Uterus (tissue), 4 donors: Measurements from ENCODE around the gene PELI2. TPM values are rescaled to one million over a fixed set of nuclear protein-coding genes. Genes with fewer than 3 reads are reported as not detected.

Experiments used
- DNase-seq, 2 donors: peaks; one replicate each; pipeline ENCODE4 v3.0.0-alpha.2; 2019 to 2020
- H3K27ac ChIP-seq, 2 donors: fragments of 200-600 bp; sonication (generic); 1 replicate in 1 of 2; 2 replicates in 1 of 2; pipeline ENCODE4 v1.5.1; 2016 to 2018
- H3K27me3 ChIP-seq, 2 donors: fragments of 200-600 bp; sonication (generic); one replicate each; pipeline ENCODE4 v1.5.1; 2018 to 2019; ENCODE audit warnings: control low read depth in 1 of 2
- H3K36me3 ChIP-seq, 2 donors: fragments of 200-600 bp; sonication (generic); one replicate each; pipeline ENCODE4 v1.5.1; 2019; ENCODE audit warnings: control low read depth in 1 of 2
- H3K4me1 ChIP-seq, 2 donors: fragments of 200-600 bp; sonication (generic); one replicate each; pipeline ENCODE4 v1.5.1; 2018 to 2019; ENCODE audit warnings: control low read depth in 1 of 2
- H3K4me3 ChIP-seq, 2 donors: fragments of 200-600 bp; sonication (generic); 1 replicate in 1 of 2; 2 replicates in 1 of 2; pipeline ENCODE4 v1.5.1; 2018 to 2019; ENCODE audit warnings: mild to moderate bottlenecking in 1 of 2
- H3K9me3 ChIP-seq, 2 donors: fragments of 200-600 bp; sonication (generic); one replicate each; pipeline ENCODE4 v1.5.1; 2019; ENCODE audit warnings: control low read depth in 1 of 2
- POLR2A ChIP-seq, 2 donors: fragments of 450-650 bp; IDR thresholded peaks; one replicate each; pipeline ENCODE4 v1.6.1; 2016; ENCODE audit warnings: antibody characterized with exemption in 2 of 2, mild to moderate bottlenecking in 1 of 2, moderate library complexity in 1 of 2
- intact Hi-C: fragments of 100-400 bp; cut with DNase I; formaldehyde crosslinking; loops from one replicate; pipeline ENCODE4 v1.15.1; 2023; ENCODE audit warnings: low total_unique reads
- total RNA-seq, 4 donors: library from RNA; depleted of rRNA in 3 of 4; stranded (reverse); fragments of >200 nt in 3 of 4; gene quantifications; one replicate each; pipeline versions ENCODE4 v1.1.0 to v1.2.4, GENCODE V29; 2014 to 2023
- TF ChIP-seq, protein P1 (sequence below), 4 experiments: fragments of 200-600 bp in 2 of 4; fragments of 450-650 bp in 2 of 4; sonication (generic) in 2 of 4; IDR thresholded peaks; one replicate each; pipeline ENCODE4 v1.5.1; 2016 to 2019; ENCODE audit warnings: antibody characterized with exemption in 4 of 4, mild to moderate bottlenecking in 2 of 4, moderate library complexity in 1 of 4
- donor health status: DM: yes; HTN: yes; CAD: no.

The PELI2 gene
- total RNA-seq, 4 donors from 2014 or later = 15.6 to 24.3 (median 17.0) TPM

DNA sequence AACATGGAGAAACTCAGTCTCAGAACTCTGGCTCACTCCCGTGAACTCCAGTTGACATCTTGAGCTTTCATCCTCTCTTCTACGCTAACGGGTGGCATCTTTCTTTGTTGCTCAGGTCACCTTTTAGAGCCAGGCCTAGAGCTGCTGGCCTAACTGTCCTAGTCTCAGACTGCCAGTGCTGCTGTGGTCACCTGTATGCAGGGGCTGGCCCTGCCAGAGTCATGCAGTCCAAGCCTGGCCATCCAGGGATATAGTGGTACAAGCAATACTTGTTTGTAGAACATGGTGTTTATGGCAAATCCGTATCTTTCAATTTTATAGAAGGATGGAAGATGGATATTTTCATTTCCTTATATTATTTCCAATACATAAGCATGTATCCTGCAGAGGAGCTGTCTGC is 117.2 kb downstream of the PELI2 start:
- intact Hi-C loops = no loop called here
- DNase-seq = no peak
- no peaks in the 10 kb centered on the region for H3K27me3 ChIP-seq
- no peak for TF ChIP-seq POLR2A (IDR thresholded peaks at IDR 0.05)
- TF ChIP-seq, protein P1, sequence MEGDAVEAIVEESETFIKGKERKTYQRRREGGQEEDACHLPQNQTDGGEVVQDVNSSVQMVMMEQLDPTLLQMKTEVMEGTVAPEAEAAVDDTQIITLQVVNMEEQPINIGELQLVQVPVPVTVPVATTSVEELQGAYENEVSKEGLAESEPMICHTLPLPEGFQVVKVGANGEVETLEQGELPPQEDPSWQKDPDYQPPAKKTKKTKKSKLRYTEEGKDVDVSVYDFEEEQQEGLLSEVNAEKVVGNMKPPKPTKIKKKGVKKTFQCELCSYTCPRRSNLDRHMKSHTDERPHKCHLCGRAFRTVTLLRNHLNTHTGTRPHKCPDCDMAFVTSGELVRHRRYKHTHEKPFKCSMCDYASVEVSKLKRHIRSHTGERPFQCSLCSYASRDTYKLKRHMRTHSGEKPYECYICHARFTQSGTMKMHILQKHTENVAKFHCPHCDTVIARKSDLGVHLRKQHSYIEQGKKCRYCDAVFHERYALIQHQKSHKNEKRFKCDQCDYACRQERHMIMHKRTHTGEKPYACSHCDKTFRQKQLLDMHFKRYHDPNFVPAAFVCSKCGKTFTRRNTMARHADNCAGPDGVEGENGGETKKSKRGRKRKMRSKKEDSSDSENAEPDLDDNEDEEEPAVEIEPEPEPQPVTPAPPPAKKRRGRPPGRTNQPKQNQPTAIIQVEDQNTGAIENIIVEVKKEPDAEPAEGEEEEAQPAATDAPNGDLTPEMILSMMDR (IDR thresholded peaks at IDR 0.05) = no peak
- H3K36me3 ChIP-seq = no peaks in the 10 kb centered on the region
- H3K4me3 ChIP-seq = no peak overlapping the region
- no peak overlapping the region for H3K27ac ChIP-seq
- no peaks in the 10 kb centered on the region for H3K4me1 ChIP-seq
- H3K9me3 ChIP-seq = no peaks in the 10 kb centered on the region

DNA sequence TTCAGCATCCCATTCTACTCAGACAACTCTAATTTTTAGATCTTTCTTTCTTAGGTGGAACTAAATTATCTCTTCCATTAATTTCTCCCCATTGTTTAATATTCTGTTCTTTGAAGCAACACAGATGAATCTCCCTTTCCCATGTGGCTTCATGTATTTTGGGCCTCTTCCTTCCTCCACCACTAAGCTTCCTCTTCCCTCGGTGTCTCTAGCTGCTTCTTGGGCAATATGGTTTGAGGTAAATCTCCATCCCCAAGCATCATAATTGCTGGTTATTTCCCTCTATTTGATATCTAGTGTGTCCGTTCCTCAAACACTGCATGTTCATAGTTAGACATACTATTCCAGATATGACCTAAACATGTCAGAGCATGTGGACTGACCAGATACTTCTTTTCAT is 119.2 kb downstream of the PELI2 start:
- no peaks in the 10 kb centered on the region for H3K9me3 ChIP-seq
- no peak for DNase-seq
- intact Hi-C loops = no loop called here

DNA sequence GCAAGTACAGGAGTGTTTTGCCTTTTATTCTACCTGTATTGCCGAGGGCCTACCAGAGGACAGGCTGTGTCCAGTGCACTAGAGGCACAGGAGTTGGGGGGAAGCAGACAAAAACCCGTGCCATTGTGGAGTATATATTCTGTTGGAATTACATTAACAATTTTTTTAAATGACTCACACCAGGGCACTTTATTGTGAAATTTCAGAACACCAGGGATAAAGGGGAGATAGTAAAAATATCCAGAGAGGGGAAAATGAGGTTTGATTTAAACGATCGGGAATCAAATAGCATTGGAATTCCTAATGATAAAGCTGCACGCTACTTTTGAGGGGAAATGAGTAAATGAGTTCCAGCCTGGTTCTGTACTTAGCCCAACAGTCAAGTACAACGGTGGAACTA is 123.2 kb downstream of the PELI2 start:
- Histone ChIP-seq H3K27ac (no peak overlapping the region), H3K36me3 (no peaks in the 10 kb centered on the region), H3K27me3 (no peaks in the 10 kb centered on the region), H3K4me1 (no peaks in the 10 kb centered on the region), H3K9me3 (no peaks in the 10 kb centered on the region), H3K4me3 (no peak overlapping the region)
- no peak for DNase-seq
- TF ChIP-seq, protein P1 (IDR thresholded peaks at IDR 0.05) = no peak
- no peak for TF ChIP-seq POLR2A (IDR thresholded peaks at IDR 0.05)
- intact Hi-C loops = no loop called here

More for the DNA sequence above, 119.2 kb downstream of the PELI2 start:
- no peaks in the 10 kb centered on the region for H3K4me1 ChIP-seq
- no peak for TF ChIP-seq POLR2A (IDR thresholded peaks at IDR 0.05)
- TF ChIP-seq, protein P1 (IDR thresholded peaks at IDR 0.05) = no peak
- no peaks in the 10 kb centered on the region for H3K36me3 ChIP-seq
- no peak overlapping the region for H3K27ac ChIP-seq
- no peak overlapping the region for H3K4me3 ChIP-seq
- no peaks in the 10 kb centered on the region for H3K27me3 ChIP-seq

DNA sequence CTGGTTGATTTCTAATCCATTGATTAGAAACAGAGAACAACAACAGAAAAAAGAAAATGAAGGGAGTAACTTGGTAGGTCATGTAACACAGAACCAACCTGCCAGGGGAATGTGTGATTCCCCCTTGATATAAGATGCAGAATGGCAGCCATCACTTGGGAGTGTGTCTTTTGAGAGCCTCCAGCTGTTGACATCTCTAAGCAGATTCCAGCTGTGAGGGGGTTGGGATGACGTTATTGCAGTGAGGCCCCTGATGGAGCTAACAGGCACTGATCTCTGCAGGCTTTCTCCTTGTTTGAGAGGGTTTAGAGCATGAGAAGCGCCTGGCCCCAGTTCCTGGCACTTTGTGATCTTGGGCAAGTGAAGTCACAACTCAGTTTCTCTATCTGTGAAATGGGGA is 124.9 kb downstream of the PELI2 start:
- Histone ChIP-seq H3K27ac (no peak overlapping the region), H3K36me3 (no peaks in the 10 kb centered on the region), H3K4me3 (no peak overlapping the region), H3K9me3 (no peaks in the 10 kb centered on the region), H3K4me1 (no peaks in the 10 kb centered on the region), H3K27me3 (no peaks in the 10 kb centered on the region)
- TF ChIP-seq, protein P1 (IDR thresholded peaks at IDR 0.05) = no peak
- no peak for TF ChIP-seq POLR2A (IDR thresholded peaks at IDR 0.05)
- intact Hi-C loops = no loop called here
- DNase-seq = no peak

DNA sequence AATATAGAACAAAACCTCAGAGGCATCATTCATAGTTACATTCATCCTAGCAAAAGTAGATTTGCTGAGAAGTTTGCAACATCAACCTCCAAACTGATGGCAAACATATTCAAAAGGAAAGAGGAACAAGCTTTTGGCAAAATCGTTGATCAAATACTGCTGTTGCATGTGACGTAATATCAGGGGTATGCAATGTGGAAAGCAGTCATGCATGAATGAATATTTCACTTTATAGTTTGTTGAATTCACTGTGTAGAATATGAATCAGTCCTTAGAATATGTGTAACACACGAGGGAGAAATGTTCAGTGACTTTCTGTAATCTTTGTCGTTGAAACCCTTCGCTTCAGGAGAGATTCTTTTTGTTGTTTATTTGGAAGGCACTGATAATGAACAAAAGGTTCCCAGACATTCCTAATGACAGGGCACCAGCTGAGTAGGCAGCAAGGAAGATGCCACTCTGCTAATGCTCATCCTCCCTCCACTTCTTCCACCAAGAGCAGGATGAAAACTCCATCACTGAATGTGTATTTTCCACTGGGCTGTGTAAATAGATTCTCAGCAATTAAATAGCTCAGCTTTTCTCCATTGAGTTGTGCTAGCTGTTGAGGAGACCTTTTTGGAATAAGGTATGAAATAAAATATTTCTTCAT is 126.1 kb downstream of the PELI2 start:
- H3K9me3 ChIP-seq = no peaks in the 10 kb centered on the region
- no peak for TF ChIP-seq POLR2A (IDR thresholded peaks at IDR 0.05)
- TF ChIP-seq, protein P1 (IDR thresholded peaks at IDR 0.05) = no peak
- H3K27me3 ChIP-seq = no peaks in the 10 kb centered on the region
- no peak overlapping the region for H3K27ac ChIP-seq
- no peak overlapping the region for H3K4me3 ChIP-seq
- DNase-seq = no peak
- intact Hi-C loops = no loop called here
- H3K4me1 ChIP-seq = no peaks in the 10 kb centered on the region
- H3K36me3 ChIP-seq = no peaks in the 10 kb centered on the region
